Stimulated activated CD4-positive, alpha-beta T cell treated with anti-CD3 and anti-CD28 coated beads, Interleukin-15, amount 100 ng/mL, for 24 hours (primary cell): ENCODE results near the gene CEP164.
A peak's percentile ranks its signal among the peaks of the same experiment; 100 is the strongest.

Source experiments
- DNase-seq: peaks from one replicate; pipeline ENCODE4 v3.0.0-alpha.2; 2020

The CEP164 gene

GRCh38 chr11:117424781-117425180 lies 97.1 kb downstream of the CEP164 start:
- DNase-seq = no peak

GRCh38 chr11:117425679-117426296 lies 98.1 kb downstream of the CEP164 start:
- DNase-seq = no peak

- peak; percentile 79 for DNase-seq
Measured at GRCh38 chr11:117426297-117426685, 98.6 kb downstream of the CEP164 start.

- no peak for DNase-seq
Measured at GRCh38 chr11:117426941-117427340, 99.3 kb downstream of the CEP164 start.

GRCh38 chr11:117427356-117427874 lies 99.8 kb downstream of the CEP164 start:
- no peak for DNase-seq

GRCh38 chr11:117428186-117428855 lies 100.7 kb downstream of the CEP164 start:
- DNase-seq = no peak

- no peak for DNase-seq
Measured at GRCh38 chr11:117428856-117429229, 101.2 kb downstream of the CEP164 start.

- DNase-seq = no peak
Measured at GRCh38 chr11:117430293-117430955, 102.8 kb downstream of the CEP164 start.

- no peak for DNase-seq
Measured at GRCh38 chr11:117431436-117431835, 103.8 kb downstream of the CEP164 start.

- no peak for DNase-seq
Measured at GRCh38 chr11:117433717-117434116, 106.1 kb downstream of the CEP164 start.

- DNase-seq = no peak
Measured at GRCh38 chr11:117434481-117434880, 106.8 kb downstream of the CEP164 start.

- no peak for DNase-seq
Measured at GRCh38 chr11:117435326-117435725, 107.7 kb downstream of the CEP164 start.

GRCh38 chr11:117437041-117437790 lies 109.6 kb downstream of the CEP164 start:
- no peak for DNase-seq

GRCh38 chr11:117437791-117438130 lies 110.1 kb downstream of the CEP164 start:
- DNase-seq = no peak

GRCh38 chr11:117438371-117439000 lies 110.8 kb downstream of the CEP164 start:
- peak; percentile 27 for DNase-seq

- DNase-seq = no peak
Measured at GRCh38 chr11:117439256-117439655, 111.6 kb downstream of the CEP164 start.

- no peak for DNase-seq
Measured at GRCh38 chr11:117440258-117440657, 112.6 kb downstream of the CEP164 start.

GRCh38 chr11:117441146-117441975 lies 113.7 kb downstream of the CEP164 start:
- no peak for DNase-seq

GRCh38 chr11:117442049-117442868 lies 114.6 kb downstream of the CEP164 start:
- DNase-seq = no peak

- DNase-seq = no peak
Measured at GRCh38 chr11:117442869-117443239, 115.2 kb downstream of the CEP164 start.
